ENCODE results near the gene JAML.
A peak's percentile ranks its signal among the peaks of the same experiment; 100 is the strongest.
"Not testable (repeated sequence)": the region's sequence is repeated elsewhere in the genome, so short reads cannot be mapped to it uniquely, and the experiment has no call there.

The JAML gene

DNA sequence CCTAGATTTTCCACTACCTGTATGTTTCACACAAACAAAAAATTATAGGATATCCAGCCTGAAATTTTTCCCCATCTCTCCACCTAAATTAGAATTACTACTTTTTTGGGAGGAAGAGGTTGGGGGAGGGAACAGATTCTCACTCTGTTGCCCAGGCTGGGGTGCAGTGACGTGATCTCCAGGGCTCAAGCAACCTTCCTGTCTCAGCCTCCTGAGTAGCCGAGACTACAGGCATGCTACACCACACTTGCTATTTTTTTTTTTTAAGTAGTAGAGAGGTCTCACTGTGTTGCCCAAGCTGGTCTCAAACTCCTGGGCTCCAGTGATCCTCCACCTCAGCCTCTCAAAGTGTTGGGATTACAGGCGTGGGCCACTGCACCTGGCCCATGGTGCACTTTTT lies 9.5 kb downstream of the JAML start:
- no peak for DNase-seq

DNA sequence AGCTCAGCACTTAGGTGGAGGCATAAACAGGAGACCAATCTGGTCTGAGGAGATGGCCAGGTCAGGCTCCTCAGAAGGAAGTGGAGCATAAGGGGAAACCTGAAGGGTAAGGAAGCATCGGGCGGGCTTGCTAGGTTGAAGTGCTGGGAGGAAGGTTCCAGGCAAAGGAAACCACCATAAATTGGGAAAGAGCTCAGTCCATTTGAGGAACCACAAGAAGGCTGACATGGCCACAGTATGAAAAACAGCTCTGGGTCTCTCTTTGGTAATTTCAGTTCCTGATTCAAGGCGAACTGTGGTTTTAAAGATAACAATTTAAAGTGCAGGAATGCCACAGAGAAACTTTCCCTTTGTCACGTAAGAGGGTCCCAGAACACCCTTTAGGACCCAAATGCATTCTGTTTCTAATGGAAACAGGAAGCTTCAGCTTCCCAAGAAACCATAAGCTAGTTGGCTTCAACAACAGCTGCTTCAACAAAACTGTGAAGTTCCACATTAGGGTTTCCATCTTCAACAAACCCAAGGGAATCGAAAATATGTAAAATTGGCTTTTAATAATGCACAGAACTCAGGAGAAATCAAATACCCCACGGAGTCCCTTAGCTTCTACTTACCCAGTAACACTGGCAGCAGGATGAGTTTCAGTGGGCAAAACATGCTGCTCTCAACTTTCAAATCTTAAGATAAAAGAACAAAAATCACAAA lies 10.4 kb downstream of the JAML start:
- DNase-seq: no peak

DNA sequence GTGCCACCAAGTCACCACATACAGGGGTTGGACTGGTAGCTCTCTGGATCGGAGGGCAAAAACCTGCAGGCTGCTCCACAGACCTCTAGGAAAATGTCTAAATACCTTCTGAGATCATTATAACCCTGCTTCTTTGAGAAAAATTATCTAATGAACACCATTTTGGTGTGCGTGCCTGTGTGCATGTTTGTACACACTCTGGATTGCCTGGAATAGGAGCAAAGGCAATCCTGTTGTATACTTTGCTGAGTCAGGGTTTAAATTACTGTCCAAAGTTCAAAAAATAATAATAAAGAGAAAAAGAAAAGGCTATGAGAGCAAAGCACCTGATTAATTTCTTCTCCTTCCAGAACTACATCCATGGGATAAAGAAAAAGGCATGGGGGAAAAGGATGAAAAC lies 11.0 kb downstream of the JAML start:
- no peak for DNase-seq

DNA sequence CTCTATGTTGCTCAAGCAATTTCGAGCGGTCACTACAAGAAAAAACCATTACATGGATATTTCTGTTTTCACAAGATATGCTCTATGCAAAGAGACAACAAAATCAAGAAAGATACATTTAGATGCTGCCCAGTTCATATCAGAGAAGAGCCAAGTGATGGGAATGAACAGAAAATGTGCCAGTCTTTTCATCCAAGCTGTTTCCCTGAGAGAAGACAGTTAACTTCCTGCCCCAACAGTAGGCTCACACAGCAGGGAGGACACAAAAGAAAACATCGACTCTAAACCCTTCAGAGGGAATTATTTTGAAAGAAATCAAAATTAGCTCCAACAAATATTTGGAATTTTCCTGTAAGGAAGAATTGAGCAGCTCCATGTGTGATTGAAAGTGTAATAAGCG lies 11.6 kb downstream of the JAML start:
- no peak for DNase-seq

DNA sequence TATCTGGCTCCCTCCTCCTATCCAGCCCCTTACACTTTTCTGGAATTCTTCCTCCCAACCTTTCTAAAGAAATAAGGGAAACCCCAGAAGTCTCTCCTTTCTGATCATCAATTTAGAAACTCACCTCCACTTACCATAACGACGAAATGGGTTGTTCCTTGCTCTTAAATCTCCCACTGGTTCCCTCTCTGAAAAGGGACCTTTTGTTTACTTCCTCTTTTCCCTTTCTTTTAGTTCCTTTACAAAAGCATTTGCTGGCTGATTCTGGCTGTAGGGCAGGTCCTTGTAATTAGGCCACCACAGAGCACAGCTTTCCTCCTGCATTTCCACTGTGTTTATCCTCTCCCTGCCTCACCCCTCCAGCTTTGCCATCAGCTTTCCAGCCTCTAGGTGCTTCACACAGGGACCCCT lies 12.0 kb downstream of the JAML start:
- DNase-seq: no peak

DNA sequence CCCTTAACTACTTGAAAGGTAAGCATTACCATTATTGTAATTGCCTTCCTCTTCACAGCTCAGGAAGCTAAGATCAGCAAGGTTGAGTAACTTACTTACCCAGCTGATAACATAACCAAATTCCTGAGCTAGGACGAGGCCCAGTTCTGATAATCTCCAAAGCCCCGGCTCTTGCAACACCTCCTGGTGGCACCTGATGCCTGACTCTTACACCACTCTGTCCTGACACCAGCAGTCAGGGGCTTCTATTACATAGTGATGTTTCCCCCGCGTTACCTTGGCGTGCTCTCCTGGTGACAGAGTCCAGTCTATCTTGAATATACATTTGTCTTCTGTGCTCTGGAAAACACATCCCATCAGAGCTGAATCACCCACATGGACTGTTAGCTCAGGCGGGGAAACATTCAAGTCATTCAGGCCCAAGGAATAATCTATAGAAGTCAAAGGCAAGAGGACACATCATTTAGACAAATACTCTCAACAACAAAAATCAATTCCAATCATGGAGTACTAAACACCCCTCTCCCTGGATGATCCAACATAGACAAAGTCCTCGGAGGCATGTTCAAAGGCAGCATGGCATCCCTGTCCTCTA lies 12.6 kb downstream of the JAML start:
- DNase-seq: no peak

DNA sequence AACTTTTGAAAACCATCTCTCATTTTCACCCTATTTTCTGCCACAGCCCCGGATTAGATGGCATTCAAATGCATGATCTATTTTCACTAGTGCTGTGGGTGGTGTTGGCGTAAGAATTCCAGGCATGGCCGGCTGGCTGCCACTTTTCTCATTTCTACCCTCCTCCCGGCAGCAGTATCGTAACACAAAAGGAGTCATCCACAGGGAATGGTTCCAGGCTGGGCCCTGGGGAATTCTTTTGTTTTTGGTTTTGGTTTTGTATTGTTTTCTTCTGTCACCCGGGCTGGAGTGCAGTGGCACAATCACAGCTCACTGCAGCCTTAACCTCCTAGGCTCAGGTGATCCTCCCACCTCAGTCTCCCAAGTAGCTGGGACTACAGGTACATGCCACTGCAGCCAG lies 13.8 kb downstream of the JAML start:
- no peak for DNase-seq

DNA sequence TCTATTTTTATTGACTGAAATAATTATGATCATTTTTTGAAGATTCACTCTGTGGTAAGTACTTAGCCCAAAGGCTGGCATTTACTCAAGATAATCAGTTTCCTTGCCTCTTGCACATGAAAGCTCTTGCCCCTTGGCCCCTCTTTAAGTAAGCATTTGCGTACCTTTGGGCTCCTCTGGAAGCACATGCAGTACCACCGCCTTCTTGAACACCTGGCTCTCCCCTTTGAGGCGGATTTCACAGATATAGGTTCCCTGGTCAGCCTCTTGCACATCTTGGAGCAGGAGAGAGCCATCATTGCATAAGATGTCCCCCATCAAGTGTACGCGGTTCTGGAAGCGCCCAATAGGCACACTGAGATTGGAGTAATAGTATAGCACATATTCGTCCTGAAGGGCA lies 14.5 kb downstream of the JAML start:
- DNase-seq: no peak

DNA sequence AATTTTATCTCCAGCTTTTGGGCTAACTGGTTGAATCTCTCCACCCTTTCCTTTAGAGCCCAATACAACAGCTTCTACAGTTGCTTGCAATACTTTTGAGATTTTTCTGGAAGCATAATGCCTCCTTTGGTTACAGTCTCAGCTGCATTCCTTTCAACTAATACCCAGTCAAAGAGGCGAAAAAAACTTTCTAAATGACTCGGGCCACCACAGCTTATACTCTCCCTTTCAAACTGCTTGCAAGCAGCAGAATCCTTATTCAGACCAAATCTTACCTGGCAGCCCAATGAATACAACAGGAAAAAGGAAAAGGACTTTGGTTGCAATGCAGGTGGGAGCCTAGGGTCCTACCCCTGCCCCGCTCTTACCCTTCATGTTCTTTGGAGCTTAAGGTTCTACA lies 15.8 kb downstream of the JAML start:
- no peak for DNase-seq

DNA sequence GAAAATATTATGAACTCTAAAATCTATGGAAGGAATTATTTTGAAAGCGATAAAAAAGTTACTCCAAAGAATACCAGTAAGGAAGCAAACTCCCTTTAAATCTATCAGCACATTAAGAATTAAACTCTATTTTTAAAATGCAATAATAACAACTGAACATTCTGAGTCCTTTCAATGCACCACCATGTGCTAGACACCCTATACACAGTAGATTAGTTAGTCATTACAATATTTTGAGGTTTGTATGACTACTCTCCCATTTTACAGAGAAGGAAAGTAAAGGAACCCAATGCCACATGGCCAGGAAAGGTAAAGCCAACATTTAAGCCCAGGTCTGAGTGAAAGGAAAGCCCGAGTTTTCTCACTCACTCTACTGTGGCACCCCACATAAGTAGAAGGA lies 17.7 kb downstream of the JAML start:
- no peak for DNase-seq

DNA sequence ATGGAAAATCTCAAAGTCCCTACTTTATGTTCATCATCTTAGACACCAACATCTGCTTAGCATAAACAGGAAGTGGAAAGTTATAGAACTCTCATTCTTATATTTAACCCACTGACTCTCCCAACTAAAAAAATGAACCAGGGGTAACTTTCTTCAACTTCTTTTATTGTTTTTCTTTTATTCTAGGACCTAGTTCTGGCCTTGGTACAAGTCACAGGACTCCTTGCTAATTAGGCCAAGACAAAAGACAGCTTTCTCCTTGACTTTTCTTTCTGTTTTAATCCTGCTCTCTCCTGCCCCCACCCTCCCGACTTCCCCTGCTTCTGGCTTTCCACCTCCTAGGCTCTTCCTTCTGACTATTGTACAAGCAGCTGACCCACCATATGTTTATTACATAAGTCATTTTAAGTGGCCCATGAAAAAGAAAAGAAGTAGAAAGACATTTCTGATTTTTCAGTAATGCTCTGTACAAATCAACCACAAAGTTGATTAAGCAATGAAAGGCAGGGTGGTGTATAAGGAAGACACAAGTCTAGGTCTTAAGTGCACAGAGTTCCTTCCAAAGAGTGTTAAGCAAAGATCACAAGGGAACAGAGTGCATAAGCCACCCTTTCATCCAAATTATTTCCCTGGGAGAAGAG lies 18.3 kb downstream of the JAML start:
- no peak for DNase-seq

DNA sequence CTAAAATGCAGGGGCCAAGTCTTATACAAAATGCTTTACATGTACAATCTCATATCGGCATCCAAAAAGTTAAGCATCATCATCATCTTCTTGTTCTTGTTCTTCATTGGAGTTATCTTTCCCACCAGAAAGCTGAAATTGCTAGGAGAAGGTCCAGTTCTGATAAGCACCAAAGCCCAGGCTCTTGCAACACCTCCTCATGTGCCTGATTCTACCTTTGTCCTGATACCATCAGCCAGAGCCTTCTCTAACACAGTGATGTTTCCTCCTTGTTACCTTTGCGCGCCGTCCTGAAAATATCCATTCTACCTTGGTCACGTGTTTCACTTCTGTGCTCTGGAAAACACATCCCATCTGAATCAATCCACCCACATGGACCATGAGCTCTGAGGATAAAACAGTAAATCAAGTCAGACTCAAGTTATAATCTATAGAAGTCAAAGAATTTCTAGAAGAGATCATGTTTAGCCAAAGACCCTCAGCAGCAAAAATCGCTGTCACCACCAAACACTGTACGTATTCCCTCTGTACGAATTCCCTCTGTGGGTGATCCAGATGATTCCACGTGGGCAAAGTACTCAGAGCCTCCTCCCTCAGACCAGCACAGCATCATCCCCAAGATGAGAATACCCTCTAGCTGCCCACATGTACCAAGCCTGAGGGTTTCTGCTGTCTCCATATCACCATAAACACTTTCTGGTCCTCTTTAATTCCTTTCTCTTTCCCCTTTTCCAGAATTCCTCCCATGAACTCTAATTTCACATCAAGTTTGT lies 19.0 kb downstream of the JAML start:
- DNase-seq: no peak

DNA sequence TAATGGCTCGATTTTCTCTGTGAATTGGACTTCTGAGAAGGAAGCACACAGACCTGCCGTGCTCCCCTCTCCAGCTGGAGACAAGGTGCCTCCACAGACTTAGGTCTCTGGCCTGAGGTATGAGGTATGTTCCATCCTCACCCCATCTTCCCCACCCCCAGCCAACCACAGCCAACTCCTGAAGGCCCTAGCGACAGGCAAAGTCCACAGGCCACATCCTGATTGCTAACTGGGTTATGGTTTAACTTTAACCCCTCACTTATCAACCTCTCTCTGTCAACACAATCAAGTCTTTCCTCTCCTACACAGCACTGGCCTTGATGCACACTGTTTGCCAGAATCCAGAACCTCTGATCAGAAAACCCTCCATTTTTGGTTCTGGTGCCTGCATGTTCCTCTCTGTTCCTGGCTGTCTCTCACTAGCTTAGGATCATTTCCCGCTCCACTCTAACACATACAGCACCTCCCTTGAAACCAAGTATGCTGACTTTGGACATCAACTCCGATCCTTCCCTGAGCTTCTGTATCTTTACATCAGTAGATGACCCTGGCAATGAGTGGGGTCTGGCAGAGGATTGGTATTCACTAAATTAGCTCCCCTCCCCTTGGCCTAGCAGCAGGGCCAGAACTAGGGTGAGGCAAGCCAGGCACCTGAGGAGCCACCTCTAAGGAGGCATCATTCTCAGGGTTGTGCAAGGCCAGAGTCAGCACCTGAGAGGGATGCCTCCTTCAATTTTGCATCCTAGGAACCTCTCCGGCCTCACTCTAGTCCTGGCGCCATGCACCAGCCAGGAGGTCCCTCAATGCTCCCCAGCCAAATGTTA lies 22.0 kb downstream of the JAML start:
- DNase-seq: peak; percentile 66

DNA sequence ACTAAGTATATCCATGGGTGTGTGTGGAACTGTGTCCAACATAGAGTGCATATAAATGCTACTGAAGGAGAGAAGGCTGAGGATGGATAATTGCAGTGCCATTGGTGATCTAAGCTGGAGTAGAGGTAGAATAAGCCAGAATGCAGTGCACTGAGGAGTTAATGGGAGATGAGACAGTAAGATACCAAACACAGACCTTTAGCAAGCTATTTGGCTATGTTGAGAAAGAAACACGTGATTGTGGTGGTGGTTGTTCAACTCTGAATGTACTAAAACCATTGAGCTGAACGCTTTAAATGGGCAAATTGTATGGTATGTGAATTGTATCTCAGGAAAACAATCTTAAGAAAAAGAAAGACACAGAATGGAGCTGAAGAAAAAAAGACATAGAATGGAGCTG lies 22.8 kb downstream of the JAML start:
- DNase-seq: no peak

DNA sequence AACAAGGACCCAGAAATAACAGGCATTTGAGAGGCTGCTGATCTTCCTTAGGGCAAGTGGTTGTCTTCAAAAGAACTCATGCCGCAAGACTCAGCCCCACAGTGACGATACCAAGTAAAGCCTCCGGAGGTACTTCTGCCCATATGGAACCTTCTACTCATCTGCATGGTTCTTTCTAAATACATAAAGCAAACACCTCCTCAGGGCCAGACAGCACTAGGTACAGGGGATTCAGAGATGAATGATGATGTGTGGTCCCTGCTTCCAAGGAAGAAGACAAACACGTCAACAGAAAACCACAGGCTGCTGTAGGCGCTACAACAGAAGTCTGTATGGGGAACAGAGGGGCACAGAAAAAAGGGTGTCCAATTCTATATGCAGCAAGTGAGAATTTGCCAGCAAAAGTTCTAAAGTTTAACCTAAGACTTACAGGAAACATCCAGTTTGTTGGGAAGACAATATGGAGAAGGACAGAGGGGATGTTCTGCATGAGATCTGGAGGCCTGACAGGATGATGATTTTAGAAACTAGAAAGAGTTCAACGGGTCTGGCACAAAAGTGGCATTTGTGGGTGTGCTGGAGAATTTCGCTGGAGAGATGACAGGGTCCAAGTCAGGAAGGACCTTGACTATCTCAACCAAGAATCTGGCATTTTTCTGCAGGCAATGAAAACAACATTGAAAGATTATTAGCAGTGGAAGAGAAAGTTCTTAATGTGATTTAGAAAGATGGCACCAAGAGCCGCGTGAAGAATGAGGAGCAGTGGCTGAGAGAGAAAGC lies 23.7 kb downstream of the JAML start:
- peak; percentile 34 for DNase-seq

DNA sequence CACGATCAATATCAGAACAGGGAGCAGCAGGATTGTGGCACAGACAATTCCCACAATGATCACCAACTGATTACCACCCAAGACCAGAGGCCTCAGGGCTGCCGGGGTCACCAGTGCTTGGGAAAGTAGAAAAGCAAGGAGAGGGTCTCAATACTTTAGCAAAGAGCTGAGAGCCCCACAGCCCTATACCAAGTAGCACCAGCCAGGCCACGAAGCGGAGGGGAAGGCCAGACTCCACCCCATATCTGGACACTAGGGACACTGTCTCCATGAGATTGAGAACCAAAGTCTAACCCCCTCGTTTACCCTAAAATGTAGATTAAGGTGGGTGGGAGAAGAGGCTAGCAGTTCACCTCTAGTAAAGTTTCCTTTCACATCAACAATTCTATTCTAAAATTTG lies 24.3 kb downstream of the JAML start:
- DNase-seq: no peak

DNA sequence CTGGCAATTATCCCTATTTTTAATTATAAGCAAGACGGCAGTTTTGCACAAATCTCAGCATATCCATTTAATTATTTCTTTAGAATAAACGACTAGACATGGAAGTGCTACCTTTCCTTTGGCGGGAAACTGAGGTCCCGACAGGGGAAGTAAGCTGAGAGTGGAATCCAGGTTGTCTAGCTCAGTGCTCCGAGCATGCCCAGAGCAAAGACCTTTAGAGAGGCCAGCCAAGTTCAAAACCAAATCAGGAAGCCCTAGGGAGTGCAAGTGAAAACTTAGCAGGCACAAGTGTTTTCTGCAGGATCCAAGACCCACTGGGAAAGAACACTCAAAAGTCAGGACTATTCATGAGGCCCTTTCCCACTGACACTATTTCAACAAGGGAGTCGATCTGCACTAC lies 25.7 kb downstream of the JAML start:
- no peak for DNase-seq

DNA sequence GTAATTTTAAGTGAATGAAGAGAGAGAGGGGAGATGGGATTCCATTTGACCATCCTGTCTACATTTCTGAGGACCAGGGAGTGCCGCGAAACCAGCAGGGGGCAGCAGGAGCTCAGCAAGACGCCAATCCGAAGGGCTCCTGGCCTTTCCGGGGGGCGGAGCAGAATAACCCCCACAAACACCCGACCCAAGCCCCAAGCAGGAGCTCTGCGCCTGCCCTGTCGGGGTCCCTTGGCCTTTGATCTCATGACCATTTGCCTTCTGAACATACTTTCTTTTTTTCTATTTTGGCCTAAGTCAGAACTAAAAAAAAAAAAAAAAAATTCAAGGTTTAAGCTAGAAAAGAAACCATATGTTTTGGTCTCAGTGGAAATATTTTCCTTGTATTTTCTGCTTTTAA lies 26.4 kb downstream of the JAML start:
- DNase-seq: peak; percentile 83

DNA sequence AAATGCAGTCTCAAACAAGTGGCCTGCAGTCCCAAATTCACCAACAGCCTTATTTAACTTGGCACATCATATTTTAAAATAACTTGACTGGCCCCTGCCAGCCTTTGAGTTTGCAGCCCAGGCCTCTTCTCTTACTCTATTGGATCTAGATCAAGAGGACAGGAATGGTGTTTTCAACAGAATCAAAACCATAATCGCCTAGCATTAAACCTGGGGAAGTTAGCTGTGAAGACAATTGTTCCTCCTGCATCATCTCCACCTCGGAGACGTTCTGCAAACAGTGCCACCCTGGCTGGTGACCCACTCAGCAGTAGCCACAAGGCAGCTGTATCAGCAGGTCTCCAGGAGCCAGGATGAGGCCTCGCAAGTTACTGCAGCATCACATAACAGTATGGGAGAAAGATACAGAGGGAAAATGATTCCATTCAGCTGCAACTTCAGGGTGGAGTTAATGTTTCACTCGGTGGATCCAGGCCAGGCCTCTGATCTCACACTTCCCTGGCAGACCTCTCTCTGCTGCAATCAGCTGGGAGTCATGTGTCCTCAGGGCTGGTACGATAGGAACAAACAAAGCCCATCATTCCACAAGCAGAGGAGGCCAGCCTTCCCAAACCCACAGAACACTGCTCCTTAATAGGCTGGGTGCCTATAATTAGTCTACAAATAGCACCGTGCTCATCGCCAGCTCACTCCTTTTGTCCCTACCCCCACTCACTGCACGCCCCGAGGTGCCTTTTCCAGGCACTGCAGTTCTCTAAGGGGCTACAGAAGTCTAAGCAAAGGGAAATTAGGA lies 29.8 kb downstream of the JAML start:
- no peak for DNase-seq

DNA sequence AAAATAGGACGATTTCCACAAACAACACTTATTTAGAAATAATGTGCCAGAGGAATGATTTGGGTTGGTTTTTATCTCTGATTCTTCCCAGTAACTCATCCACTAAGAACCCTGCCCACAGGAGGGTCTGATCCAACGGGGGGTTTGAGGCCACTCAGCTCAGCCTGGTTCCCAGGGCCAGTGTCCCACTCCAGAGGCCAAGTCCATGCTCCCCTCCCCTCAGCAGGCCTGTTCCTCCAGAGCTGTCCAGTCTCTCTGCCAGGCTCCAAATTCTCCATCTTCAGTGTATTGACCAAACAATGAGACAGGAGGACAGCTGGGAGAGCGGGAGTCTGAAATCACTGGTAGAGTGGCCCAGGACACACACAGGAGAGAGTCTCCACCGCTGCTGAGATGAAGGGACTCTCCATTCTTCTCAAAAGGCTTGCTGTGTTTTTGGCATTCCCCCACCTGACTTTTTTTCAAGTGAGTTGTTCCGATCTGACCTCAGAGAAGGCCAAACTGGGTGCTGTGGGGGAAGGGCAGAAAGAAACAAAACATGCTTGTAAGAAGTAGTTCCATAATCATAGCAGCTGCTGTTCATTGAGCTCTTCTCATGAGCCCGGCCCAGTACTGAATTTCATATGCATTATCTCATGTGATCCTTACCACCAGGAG lies 30.8 kb downstream of the JAML start:
- DNase-seq: no peak

DNA sequence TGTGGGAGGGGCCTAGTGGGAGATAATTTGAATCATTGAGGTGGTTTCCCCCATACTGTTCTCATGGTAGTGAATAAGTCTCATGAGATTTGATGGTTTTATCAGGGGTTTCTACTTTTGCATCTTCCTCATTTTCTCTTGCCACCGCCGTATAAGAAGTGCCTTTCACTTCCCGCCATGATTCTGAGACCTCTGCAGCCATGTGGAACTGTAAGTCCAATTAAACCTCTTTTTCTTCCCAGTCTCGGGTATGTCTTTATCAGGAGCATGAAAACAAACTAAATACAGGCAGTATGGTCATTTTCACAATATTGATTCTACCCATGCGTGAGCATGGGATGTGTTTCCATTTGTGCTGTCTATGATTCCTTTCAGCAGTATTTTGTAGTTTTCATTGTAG lies 32.0 kb downstream of the JAML start:
- DNase-seq: not testable (repeated sequence)
